HS-27A (cell line): ENCODE data around the gene NPHS2.
"Not testable (repeated sequence)": the region's sequence is repeated elsewhere in the genome, so short reads cannot be mapped to it uniquely, and the experiment has no call there.

Source experiments
- DNase-seq: peaks from one replicate; pipeline ENCODE4 v3.0.0-alpha.2; 2012; ENCODE audit warnings: low read depth, missing footprints

Gene NPHS2

DNA sequence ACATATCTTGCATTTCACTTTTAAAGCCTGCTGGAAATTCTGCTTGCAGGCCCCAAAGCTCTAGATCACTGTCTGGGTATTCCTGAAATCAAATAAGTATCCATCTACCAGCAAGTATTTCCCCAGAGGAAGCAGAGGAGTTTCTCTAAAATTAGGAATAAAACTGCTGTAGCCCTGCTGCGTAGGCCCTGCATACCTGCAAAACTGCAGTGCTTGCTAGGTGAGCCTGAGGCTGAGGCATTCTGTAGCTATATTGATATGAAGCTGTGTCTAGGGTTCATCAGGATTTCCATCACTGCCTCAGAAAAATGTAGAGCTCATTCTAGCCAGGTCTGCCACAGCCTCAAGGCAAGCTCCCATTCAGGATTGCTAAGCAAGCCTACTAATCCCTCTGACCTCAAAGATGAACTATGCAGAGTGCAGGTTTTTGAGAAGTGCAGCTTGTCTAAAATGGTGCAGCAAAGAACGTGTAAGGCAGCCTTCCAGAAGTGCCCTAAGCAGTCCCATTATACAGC lies 28.7 kb downstream of the NPHS2 start:
- DNase-seq = no peak

- DNase-seq = no peak
Measured at GRCh38 chr1:179545321-179545720, 30.4 kb downstream of the NPHS2 start.

DNA sequence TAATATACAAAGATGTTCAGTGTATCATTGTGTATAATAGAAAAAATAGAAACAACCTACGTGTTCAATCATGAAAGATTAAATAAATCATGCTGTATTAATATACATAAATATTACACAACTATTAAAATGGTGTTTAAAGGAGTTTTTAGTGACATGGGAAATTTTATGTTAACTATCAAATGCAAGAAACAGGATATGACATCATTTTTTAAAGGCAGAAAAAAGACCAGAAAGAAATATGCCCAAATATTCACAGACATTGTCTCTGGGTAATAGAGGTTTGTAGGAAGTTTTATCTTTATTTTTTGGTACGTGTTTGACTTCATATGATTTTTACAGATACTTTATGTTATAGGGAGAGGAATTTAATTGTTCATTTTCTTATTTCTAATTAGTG lies 34.0 kb downstream of the NPHS2 start:
- DNase-seq = no peak

- DNase-seq = no peak
Measured at GRCh38 chr1:179530352-179530751, 45.4 kb downstream of the NPHS2 start.

DNA sequence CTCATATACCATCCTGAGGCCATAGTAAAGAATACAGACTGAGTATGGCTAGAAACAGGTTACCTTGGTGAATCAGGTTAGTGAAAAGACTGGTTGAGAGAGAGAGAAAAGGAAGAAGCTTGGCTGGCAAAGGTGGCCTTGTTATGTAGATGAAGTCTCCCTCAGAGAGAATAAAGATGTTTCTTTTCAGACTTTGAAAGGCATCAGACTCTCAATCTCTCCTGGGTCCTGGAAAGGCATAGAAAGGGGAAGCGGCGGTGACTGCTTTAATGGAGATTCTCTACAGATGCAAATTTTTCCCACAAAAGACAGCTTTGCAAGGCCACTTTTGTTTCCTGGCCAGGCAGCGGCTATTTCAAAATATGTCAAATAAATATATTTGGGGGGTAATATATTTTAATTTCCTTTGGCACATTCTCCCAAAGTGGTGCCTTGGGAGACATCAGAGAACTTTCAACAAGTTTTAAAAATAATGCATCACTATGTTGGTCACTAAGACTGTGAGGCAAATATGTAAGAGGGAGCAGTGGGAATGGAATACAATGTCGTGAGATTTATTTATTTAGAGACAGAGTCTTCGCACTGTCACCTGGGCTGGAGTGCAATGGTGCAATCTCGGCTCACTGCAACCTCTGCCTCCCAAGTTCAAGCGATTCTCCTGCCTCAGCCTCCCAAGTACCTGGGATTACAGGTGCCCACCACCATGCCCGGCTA lies 46.1 kb downstream of the NPHS2 start:
- no peak for DNase-seq

DNA sequence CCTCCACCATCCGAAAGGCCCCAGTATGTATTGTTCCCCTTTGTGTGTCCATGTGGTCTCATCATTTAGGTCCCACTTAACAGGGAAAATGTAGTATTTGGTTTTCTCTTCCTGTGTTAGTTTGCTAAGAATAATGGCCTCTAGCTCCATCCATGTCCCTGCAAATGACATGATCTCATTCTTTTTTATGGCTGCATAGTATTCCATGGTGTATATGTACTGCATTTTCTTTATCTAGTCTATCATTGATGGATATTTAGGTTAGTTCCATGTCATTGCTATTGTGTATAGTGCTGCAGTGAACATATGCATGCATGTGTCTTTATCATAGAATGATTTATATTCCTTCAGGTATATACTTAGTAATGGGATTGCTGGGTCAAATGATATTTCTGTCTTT lies 57.2 kb downstream of the NPHS2 start:
- not testable (repeated sequence) for DNase-seq

DNA sequence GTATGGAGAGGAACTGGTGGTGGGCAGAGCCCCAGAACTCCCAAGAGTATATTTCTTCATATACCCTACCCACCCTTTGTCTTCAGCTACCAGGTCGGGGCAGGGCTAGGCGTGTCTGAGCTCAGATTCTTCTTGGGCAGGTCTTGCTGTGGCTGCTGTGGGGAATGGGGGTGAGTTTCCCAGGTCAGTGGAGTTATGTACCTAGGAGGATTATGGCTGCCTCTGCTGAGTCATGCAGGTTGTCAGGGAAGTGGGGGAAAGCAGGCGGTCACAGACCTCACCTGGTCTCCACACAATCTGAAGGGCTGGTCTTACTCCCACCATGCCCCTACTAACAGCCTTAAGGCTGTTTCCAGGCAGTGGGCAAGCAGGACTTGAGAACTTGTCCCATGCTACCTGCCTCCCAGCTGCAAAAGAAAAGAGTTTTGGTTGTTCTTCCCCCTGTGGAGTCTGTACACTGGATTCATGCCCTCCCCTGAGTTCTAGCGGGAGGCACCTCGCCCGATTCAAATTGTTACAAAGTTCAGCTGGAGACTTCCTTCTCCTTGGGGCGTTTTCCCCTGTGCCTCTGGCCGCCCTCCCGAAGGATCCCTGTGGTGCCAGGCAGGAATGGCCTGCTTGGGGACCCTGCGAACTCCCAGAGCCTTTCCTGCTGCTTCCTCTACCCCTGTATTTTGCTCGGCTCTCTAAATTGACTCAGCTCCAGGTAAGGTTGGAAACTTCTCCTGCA lies 58.6 kb downstream of the NPHS2 start:
- DNase-seq = no peak

DNA sequence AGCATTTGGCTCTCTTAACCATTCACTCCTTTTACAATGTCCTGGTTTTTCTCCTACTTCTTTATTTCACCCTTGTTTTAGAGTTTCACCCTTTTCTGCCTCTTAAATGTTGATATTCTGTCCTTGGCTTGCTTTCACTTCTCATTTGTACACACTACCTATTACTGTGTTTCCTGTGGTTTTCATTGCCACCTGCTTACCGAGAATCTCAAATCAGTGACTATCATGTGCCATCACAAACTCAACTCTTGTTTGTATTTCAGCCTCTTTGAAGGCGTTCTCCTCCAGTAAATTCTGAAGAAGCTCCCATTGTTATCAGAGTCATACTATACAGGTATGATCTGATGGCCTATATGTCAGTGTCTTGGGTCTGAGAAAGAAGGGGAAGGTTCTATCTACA lies 65.7 kb downstream of the NPHS2 start:
- no peak for DNase-seq

GRCh38 chr1:179509384-179509783 lies 66.4 kb downstream of the NPHS2 start:
- DNase-seq = no peak

DNA sequence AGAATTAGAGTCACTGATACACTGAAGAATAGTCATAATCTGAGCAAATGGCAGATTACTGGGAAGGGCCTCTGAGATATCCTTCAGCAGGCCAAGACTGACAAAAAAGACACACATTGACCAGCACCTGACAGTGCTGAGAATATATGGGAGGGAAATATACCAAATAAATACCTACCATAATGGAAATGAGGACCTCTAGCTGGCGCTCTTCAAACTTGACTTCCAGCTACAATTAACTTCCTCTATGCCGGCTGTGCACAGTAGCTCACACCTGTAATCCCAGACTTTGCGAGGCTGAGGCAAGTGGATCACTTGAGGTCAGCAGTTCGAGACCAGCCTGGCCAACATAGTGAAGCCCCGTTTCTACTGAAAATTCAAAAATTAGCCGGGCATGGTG lies 69.5 kb downstream of the NPHS2 start:
- no peak for DNase-seq
